ENCODE results near the gene ZNF407. TPM values are rescaled to one million over a fixed set of nuclear protein-coding genes. Genes with fewer than 3 reads are reported as not detected.

Gene ZNF407
- total and polyA plus RNA-seq, 2 experiments from 2014 or later, result 2.1 to 10.4 TPM

GRCh38 chr18:74906184-74906583 lies 308.5 kb downstream of the ZNF407 start:
- DNase-seq (ENCODE audit: low spot score) (no peak), ATAC-seq (no peak)
- no peak overlapping the region for H2AFZ ChIP-seq

More at GRCh38 chr18:74906184-74906583, 308.5 kb downstream of the ZNF407 start:
- Histone ChIP-seq H3K4me2 (no peak overlapping the region), H3K79me2 (replicated peaks; ENCODE audit: insufficient read depth) (no peaks in the 10 kb centered on the region), H3K36me3 (ENCODE audit: insufficient read depth) (no peaks in the 10 kb centered on the region), H3K4me1 (ENCODE audit: insufficient read depth) (no peaks in the 10 kb centered on the region), H3K9me2 (ENCODE audit: insufficient read depth) (no peaks in the 10 kb centered on the region), H4K20me1 (replicated peaks; ENCODE audit: insufficient read depth) (no peaks in the 10 kb centered on the region), H3K27me3 (ENCODE audit: insufficient read depth) (no peaks in the 10 kb centered on the region), H3K27ac (ENCODE audit: low read depth) (no peak overlapping the region), H3F3A (replicated peaks; ENCODE audit: low read depth) (no peaks in the 10 kb centered on the region), H3K4me3 (no peak overlapping the region)
- no peak overlapping the region for H3K27ac Mint-ChIP-seq
- no peak for TF ChIP-seq POLR2AphosphoS5 (IDR thresholded peaks at IDR 0.05; ENCODE audit: low read depth)
- TF ChIP-seq STAT1 (IDR thresholded peaks at IDR 0.05; ENCODE audit: unreplicated experiment), result no peak
- TF ChIP-seq EZH2phosphoT487 (IDR thresholded peaks at IDR 0.05; ENCODE audit: unreplicated experiment), result no peak
- no peak for TF ChIP-seq EZH2 (IDR thresholded peaks at IDR 0.05; ENCODE audit: low read depth, unreplicated experiment)
- no peak for TF ChIP-seq REST (IDR thresholded peaks at IDR 0.05; ENCODE audit: unreplicated experiment)
- no peak for TF ChIP-seq NANOG (IDR thresholded peaks at IDR 0.05; ENCODE audit: borderline replicate concordance)
- no peak for TF ChIP-seq JUNB (IDR thresholded peaks at IDR 0.05; ENCODE audit: unreplicated experiment)
- no peak for TF ChIP-seq CTCF (conservative IDR thresholded peaks at IDR 0.05; ENCODE audit: low read depth in 2 of 2)
- no peak for TF ChIP-seq ZNF331 (CRISPR knock-in tag; IDR thresholded peaks at IDR 0.05; ENCODE audit: low read depth)
- no peak for TF ChIP-seq CREB1 (CRISPR knock-in tag; IDR thresholded peaks at IDR 0.05; ENCODE audit: low read depth)
- TF ChIP-seq ZNF462 (CRISPR knock-in tag; IDR thresholded peaks at IDR 0.05), result no peak
- TF ChIP-seq ZNF114 (CRISPR knock-in tag; IDR thresholded peaks at IDR 0.05), result no peak
- no peak for TF ChIP-seq ETS1 (IDR thresholded peaks at IDR 0.05)
- H3K4me1 Mint-ChIP-seq, result peaks cover 11% of the 10 kb centered on the region
- no peaks in the 10 kb centered on the region for H3K36me3 Mint-ChIP-seq (ENCODE audit: low read depth)
- H3K27me3 Mint-ChIP-seq (ENCODE audit: insufficient read depth, low read depth, poor library complexity), result no peaks in the 10 kb centered on the region
- no peaks in the 10 kb centered on the region for H3K9me3 Mint-ChIP-seq
- no peak overlapping the region for H3K4me3 Mint-ChIP-seq
